HFF-Myc (cell line): ENCODE results near the gene HSD17B14.
"Not testable (repeated sequence)": the region's sequence is repeated elsewhere in the genome, so short reads cannot be mapped to it uniquely, and the experiment has no call there.

Experiments
- DNase-seq: peaks from one replicate; pipeline ENCODE4 v3.0.0-alpha.2; 2011; ENCODE audit warnings: low read depth; ENCODE audit errors: extremely low read depth
- H3K4me3 ChIP-seq: replicated peaks from 2 replicates; pipeline ENCODE4 v1.5.1; 2011; ENCODE audit warnings: low read depth, mild to moderate bottlenecking, control low read depth, low read length
- CTCF ChIP-seq: IDR thresholded peaks from 2 replicates; pipeline ENCODE4 v1.5.1; 2012; ENCODE audit warnings: mild to moderate bottlenecking, low read depth, low read length, control low read depth; ENCODE audit errors: missing control alignments

Gene HSD17B14

GRCh38 chr19:48793271-48793670 lies 43.0 kb downstream of the HSD17B14 start:
- no peak overlapping the region for H3K4me3 ChIP-seq
- no peak for TF ChIP-seq CTCF
- DNase-seq, result no peak

GRCh38 chr19:48787331-48787730 lies 49.0 kb downstream of the HSD17B14 start:
- H3K4me3 ChIP-seq, DNase-seq: not testable (repeated sequence)

DNA sequence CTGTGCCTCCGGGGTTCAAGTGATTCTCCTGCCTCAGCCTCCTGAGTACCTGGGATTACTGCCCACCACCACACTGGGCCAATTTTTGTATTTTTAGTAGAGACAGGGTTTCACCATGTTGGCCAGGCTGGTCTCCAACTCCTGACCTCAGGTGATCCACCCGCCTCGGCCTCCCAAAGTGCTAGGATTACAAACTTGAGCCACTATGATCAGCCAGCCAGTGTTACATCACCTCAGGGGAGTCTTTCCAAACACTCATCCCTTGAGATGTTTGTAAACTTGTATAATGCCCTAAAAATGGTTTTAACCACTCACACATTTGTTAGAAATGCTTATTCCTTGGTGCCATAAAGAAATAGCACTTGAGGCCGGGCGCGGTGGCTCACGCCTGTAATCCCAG lies 49.9 kb downstream of the HSD17B14 start:
- DNase-seq, result not testable (repeated sequence)

DNA sequence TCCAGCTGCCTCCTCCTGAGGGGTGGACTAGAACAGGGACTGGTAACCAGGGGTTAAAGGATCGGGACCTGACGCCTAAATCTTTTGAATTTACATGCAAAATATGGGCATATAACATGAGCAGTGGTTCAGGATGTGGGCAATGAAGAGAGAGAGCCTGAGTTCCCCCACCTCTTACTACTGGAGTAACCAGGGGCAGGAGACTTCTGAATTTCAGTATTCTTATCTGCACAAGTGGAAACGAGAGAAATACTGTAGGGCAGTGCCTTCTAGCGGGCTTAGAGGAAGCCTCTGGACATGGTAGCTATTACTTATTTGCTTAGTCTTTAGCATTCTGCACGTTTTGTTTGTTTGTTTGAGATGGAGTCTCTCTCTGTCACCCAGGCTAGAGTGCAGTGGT lies 51.8 kb downstream of the HSD17B14 start:
- no peak for TF ChIP-seq CTCF
- no peak for DNase-seq

More for the DNA sequence above, 49.9 kb downstream of the HSD17B14 start:
- H3K4me3 ChIP-seq, result not testable (repeated sequence)

DNA sequence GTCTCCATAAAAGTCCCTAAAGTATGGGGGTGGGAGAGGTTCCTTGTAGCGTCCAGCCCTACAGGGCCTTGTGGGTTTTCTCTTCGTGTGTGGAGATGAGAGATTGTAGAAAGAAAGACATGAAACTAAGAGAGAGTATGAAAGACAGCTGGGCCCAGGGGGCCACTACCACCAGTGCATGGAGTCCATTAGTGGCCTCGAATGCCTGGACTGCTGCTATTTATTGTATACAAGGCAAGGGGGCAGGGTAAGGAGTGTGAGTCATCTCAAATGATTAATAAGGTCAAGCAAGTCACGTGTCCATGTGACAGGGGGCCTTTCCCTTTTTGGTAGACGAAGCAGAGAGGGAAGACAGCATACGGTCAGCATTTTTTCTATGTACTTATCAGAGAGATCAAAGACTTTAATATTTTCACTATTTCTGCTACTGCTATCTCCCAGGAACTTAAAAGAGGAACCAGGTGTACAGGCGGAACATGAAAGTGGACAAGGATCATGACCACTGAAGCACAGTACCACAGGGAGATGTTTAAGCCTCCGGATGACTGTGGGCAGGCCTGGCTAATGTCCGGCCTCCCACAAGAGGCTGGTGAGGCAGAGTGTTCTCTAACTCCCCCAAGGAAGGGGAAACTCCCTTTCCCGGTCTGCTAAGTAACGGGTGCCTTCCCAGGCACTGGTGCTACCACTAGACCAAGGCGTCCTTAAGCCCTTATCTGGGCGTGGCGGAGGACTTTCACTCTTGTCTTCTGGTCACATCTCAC lies 55.5 kb downstream of the HSD17B14 start:
- H3K4me3 ChIP-seq, result no peak overlapping the region
- no peak for DNase-seq
- TF ChIP-seq CTCF, result no peak

More for the DNA sequence above, 51.8 kb downstream of the HSD17B14 start:
- H3K4me3 ChIP-seq, result no peak overlapping the region

DNA sequence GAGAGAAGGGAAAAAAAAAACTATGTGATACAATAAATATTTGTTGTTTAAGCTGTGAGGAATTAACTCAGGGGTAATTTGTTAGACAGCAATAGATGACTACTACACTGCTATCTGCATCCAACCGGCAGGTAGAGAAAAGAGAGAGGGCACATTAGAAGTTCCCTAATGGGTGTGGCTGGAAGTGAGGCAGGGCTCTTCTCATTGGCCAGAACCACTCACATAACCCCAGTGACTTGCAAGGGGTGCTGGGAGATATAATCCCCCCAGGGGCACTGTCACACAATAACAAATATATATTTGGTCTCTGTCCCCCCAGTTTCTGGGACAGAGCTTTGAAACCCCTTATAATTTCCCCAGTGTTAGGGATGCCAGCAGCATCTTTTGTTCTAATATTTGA lies 56.7 kb downstream of the HSD17B14 start:
- no peak for TF ChIP-seq CTCF
- no peak for DNase-seq
- no peak overlapping the region for H3K4me3 ChIP-seq

GRCh38 chr19:48777720-48778119 lies 58.6 kb downstream of the HSD17B14 start:
- no peak overlapping the region for H3K4me3 ChIP-seq
- no peak for TF ChIP-seq CTCF
- DNase-seq, result no peak

GRCh38 chr19:48777139-48777538 lies 59.2 kb downstream of the HSD17B14 start:
- no peak overlapping the region for H3K4me3 ChIP-seq
- DNase-seq, result no peak
- no peak for TF ChIP-seq CTCF
